Neutrophil (primary cell): ENCODE measurements around the gene GBE1.

Source experiments
- H3K27ac ChIP-seq: fragments of 200-600 bp; sonication (generic); 2 replicates; pipeline ENCODE4 v1.5.1; 2016; ENCODE audit warnings: mild to moderate bottlenecking, moderate library complexity
- H3K27me3 ChIP-seq: fragments of 200-600 bp; sonication (generic); 2 replicates; pipeline ENCODE4 v1.6.0; 2016; ENCODE audit warnings: mild to moderate bottlenecking
- H3K36me3 ChIP-seq: fragments of 200-600 bp; sonication (generic); 2 replicates; pipeline ENCODE4 v1.5.1; 2017
- H3K4me1 ChIP-seq, 2 experiments: fragments of 200-600 bp in 1 of 2; sonication (generic) in 1 of 2; 1 replicate in 1 of 2; 2 replicates in 1 of 2; pipeline versions ENCODE4 v1.5.1 to v1.6.1; 2013 to 2016; ENCODE audit warnings: low read depth in 1 of 2, low read length in 1 of 2, mild to moderate bottlenecking in 1 of 2, moderate library complexity in 1 of 2; ENCODE audit not compliant: control insufficient read depth in 1 of 2, insufficient read depth in 1 of 2
- H3K4me3 ChIP-seq, 2 experiments: fragments of 200-600 bp in 1 of 2; sonication (generic) in 1 of 2; 1 replicate in 1 of 2; 2 replicates in 1 of 2; pipeline ENCODE4 v1.5.1; 2013 to 2016; ENCODE audit warnings: low read depth in 1 of 2, low read length in 1 of 2, mild to moderate bottlenecking in 1 of 2, moderate library complexity in 1 of 2
- H3K9me3 ChIP-seq: fragments of 200-600 bp; sonication (generic); 2 replicates; pipeline ENCODE4 v1.5.1; 2016
- TF ChIP-seq, protein P1 (sequence below): fragments of 200-600 bp; sonication (generic); IDR thresholded peaks from 2 replicates; pipeline ENCODE4 v1.5.1; 2016; ENCODE audit warnings: antibody characterized with exemption

Gene GBE1

DNA sequence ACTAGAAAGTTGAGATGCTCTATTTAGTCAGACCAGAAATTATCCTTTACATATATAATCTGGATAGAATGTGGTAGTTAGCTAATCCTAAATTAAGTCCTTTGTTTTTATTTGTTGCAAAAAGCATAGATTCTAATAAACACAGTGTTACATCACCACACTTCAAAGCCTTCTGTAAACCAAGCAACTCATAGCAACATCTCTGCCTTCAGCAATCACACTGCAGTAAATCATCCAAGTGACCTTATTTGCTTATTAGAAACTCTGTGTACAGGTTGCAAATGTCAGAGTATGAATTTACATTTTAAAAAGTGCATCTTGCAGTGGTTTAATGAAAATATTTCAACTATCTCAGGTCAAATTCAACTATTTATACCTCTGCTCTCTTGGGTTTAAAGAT is 242.5 kb downstream of the GBE1 start:
- Histone ChIP-seq H3K27me3 (no peaks in the 10 kb centered on the region), H3K36me3 (peaks cover 21% of the 10 kb centered on the region), H3K4me1 (no peaks in the 10 kb centered on the region), H3K27ac (no peak overlapping the region), H3K4me3 (no peak overlapping the region), H3K9me3 (no peaks in the 10 kb centered on the region)
- TF ChIP-seq, protein P1, sequence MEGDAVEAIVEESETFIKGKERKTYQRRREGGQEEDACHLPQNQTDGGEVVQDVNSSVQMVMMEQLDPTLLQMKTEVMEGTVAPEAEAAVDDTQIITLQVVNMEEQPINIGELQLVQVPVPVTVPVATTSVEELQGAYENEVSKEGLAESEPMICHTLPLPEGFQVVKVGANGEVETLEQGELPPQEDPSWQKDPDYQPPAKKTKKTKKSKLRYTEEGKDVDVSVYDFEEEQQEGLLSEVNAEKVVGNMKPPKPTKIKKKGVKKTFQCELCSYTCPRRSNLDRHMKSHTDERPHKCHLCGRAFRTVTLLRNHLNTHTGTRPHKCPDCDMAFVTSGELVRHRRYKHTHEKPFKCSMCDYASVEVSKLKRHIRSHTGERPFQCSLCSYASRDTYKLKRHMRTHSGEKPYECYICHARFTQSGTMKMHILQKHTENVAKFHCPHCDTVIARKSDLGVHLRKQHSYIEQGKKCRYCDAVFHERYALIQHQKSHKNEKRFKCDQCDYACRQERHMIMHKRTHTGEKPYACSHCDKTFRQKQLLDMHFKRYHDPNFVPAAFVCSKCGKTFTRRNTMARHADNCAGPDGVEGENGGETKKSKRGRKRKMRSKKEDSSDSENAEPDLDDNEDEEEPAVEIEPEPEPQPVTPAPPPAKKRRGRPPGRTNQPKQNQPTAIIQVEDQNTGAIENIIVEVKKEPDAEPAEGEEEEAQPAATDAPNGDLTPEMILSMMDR = no peak

DNA sequence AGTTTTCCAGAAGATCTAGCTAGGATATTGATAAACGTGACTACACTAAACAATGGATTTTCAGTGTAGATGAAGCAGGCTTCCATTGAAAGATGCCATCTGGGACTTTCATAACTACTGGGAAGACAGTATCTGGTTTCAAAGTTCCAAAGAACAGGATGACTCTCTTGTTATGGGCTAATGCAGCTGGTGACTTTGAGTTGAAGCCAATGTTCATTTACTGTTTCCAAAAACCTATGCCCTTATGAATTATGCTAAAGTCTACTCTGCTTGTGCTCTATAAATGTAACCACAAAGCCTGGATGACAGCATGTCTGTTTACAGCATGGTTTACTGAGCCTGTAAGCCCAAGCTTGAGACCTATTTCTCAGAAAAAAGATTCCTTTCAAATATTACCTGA is 245.4 kb downstream of the GBE1 start:
- Histone ChIP-seq H3K27ac (no peak overlapping the region), H3K4me3 (no peak overlapping the region), H3K36me3 (peaks cover 20% of the 10 kb centered on the region), H3K4me1 (no peaks in the 10 kb centered on the region), H3K27me3 (no peaks in the 10 kb centered on the region), H3K9me3 (no peaks in the 10 kb centered on the region)
- TF ChIP-seq, protein P1 = no peak

GRCh38 chr3:81513591-81513990 is 247.9 kb downstream of the GBE1 start:
- Histone ChIP-seq H3K4me3 (no peak overlapping the region), H3K27ac (no peak overlapping the region), H3K9me3 (no peaks in the 10 kb centered on the region), H3K36me3 (peaks cover 14% of the 10 kb centered on the region), H3K27me3 (no peaks in the 10 kb centered on the region), H3K4me1 (no peaks in the 10 kb centered on the region)
- TF ChIP-seq, protein P1 = no peak

DNA sequence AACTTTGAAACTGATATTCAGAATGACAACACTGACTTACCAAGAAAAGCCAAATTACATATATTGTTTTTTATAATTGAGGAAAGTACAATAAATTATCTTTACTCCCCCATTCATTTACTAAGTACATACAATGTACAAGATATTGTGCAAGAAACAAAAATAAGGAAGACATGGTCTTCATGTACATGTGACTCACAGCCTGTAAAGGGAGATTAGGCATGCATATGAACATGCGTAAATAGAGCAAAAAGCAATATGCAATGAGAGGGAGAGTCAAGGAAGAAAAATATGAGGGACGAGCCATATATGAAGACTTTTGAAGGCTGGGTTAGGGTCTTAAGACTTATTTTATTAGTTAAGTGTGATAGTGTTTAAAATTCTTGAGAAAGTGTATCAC is 258.4 kb downstream of the GBE1 start:
- Histone ChIP-seq H3K4me3 (no peak overlapping the region), H3K9me3 (no peaks in the 10 kb centered on the region), H3K4me1 (peaks cover 0 to 5% of the 10 kb centered on the region in 2 experiments), H3K27me3 (no peaks in the 10 kb centered on the region), H3K27ac (no peak overlapping the region), H3K36me3 (peaks cover 38% of the 10 kb centered on the region)
- TF ChIP-seq, protein P1 = no peak

GRCh38 chr3:81502236-81502635 is 259.2 kb downstream of the GBE1 start:
- Histone ChIP-seq H3K4me3 (no peak overlapping the region), H3K27me3 (no peaks in the 10 kb centered on the region), H3K27ac (no peak overlapping the region), H3K4me1 (peaks cover 0 to 5% of the 10 kb centered on the region in 2 experiments), H3K9me3 (no peaks in the 10 kb centered on the region), H3K36me3 (peaks cover 34% of the 10 kb centered on the region)
- TF ChIP-seq, protein P1 = no peak

DNA sequence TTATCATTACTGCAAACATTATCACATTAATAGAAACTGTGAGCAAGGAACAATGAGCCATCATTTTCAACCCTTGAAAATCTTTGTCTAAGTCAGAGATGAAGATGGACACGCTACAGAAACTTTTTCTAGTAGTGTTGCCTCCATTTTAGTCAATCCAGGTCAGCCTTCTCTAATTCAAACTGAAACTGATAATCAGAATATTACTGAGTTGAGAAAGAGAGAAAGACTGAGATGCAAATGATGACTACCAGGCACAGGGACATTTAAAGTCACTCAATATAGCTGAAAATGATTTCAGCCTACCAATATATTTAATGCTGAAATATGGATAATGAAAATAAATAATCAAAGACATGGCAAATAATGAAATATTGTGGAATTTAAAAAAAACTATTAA is 261.4 kb downstream of the GBE1 start:
- peaks cover 0 to 5% of the 10 kb centered on the region in 2 experiments for H3K4me1 ChIP-seq
- TF ChIP-seq, protein P1 = no peak
- no peaks in the 10 kb centered on the region for H3K27me3 ChIP-seq
- H3K36me3 ChIP-seq = peaks cover 45% of the 10 kb centered on the region
- H3K4me3 ChIP-seq = no peak overlapping the region
- H3K27ac ChIP-seq = no peak overlapping the region
- no peaks in the 10 kb centered on the region for H3K9me3 ChIP-seq
